Ishikawa (cell line): Measurements from ENCODE around the gene SH3RF3.

Experiments
- CEBPB ChIP-seq: IDR thresholded peaks from 2 replicates; pipeline ENCODE4 v1.6.1; 2012
- CREB1 ChIP-seq: IDR thresholded peaks from 2 replicates; pipeline ENCODE4 v1.6.1; 2012; ENCODE audit warnings: low read depth
- EGR1 ChIP-seq: IDR thresholded peaks from 2 replicates; pipeline ENCODE4 v1.6.1; 2012
- EP300 ChIP-seq: IDR thresholded peaks from 2 replicates; pipeline ENCODE4 v1.6.1; 2012; ENCODE audit warnings: borderline replicate concordance
- FOXM1 ChIP-seq: IDR thresholded peaks from 2 replicates; pipeline ENCODE4 v1.6.1; 2012; ENCODE audit warnings: low read depth, borderline replicate concordance
- MAX ChIP-seq: IDR thresholded peaks from 2 replicates; pipeline ENCODE4 v1.6.1; 2012
- NFIC ChIP-seq: IDR thresholded peaks from 2 replicates; pipeline ENCODE4 v1.6.1; 2012
- RAD21 ChIP-seq: IDR thresholded peaks from 2 replicates; pipeline ENCODE4 v1.6.1; 2012; ENCODE audit warnings: low read depth
- REST ChIP-seq: IDR thresholded peaks from 2 replicates; pipeline ENCODE4 v1.6.1; 2012; ENCODE audit warnings: low read depth, mild to moderate bottlenecking
- TAF1 ChIP-seq: IDR thresholded peaks from 2 replicates; pipeline ENCODE4 v1.6.1; 2012; ENCODE audit warnings: low read depth, mild to moderate bottlenecking
- TCF12 ChIP-seq: IDR thresholded peaks from 2 replicates; pipeline ENCODE4 v1.6.1; 2012; ENCODE audit warnings: low read depth
- TEAD4 ChIP-seq: IDR thresholded peaks from 2 replicates; pipeline ENCODE4 v1.6.1; 2012
- USF1 ChIP-seq: IDR thresholded peaks from 2 replicates; pipeline ENCODE4 v1.6.1; 2012
- YY1 ChIP-seq: IDR thresholded peaks from 2 replicates; pipeline ENCODE4 v1.6.1; 2012; ENCODE audit warnings: low read depth
- ZBTB7A ChIP-seq: IDR thresholded peaks from 2 replicates; pipeline ENCODE4 v1.6.1; 2012; ENCODE audit warnings: low read depth

SH3RF3 gene

GRCh38 chr2:109481196-109481555, 352.2 kb downstream of the SH3RF3 start:
- TF ChIP-seq REST = no peak
- no peak for TF ChIP-seq FOXM1
- no peak for TF ChIP-seq TEAD4
- TF ChIP-seq RAD21 = no peak
- TF ChIP-seq CEBPB = no peak
- no peak for TF ChIP-seq EGR1
- no peak for TF ChIP-seq MAX
- no peak for TF ChIP-seq YY1
- no peak for TF ChIP-seq TAF1
- no peak for TF ChIP-seq CREB1
- no peak for TF ChIP-seq TCF12
- no peak for TF ChIP-seq USF1
- no peak for TF ChIP-seq ZBTB7A
- TF ChIP-seq NFIC = no peak
- no peak for TF ChIP-seq EP300

- no peak for TF ChIP-seq FOXM1
- no peak for TF ChIP-seq ZBTB7A
- no peak for TF ChIP-seq EP300
Observed at GRCh38 chr2:109481599-109481998, 352.6 kb downstream of the SH3RF3 start.

GRCh38 chr2:109482361-109482861, 353.4 kb downstream of the SH3RF3 start:
- TF ChIP-seq USF1 = no peak
- no peak for TF ChIP-seq CREB1
- no peak for TF ChIP-seq TCF12
- TF ChIP-seq TEAD4 = no peak
- TF ChIP-seq NFIC = no peak

- no peak for TF ChIP-seq YY1
- no peak for TF ChIP-seq MAX
- TF ChIP-seq CREB1 = no peak
- no peak for TF ChIP-seq TAF1
- TF ChIP-seq CEBPB = no peak
- TF ChIP-seq TCF12 = no peak
- no peak for TF ChIP-seq USF1
- TF ChIP-seq NFIC = no peak
- TF ChIP-seq TEAD4 = no peak
- TF ChIP-seq ZBTB7A = no peak
- TF ChIP-seq REST = no peak
- no peak for TF ChIP-seq EP300
- TF ChIP-seq FOXM1 = no peak
- no peak for TF ChIP-seq EGR1
- no peak for TF ChIP-seq RAD21
Observed at GRCh38 chr2:109486711-109487535, 357.9 kb downstream of the SH3RF3 start.

GRCh38 chr2:109487536-109487869, 358.5 kb downstream of the SH3RF3 start:
- TF ChIP-seq USF1 = no peak
- TF ChIP-seq TCF12 = no peak
- TF ChIP-seq NFIC = no peak
- no peak for TF ChIP-seq REST
- no peak for TF ChIP-seq EP300
- TF ChIP-seq TAF1 = no peak
- TF ChIP-seq CEBPB = no peak
- no peak for TF ChIP-seq RAD21
- TF ChIP-seq EGR1 = no peak
- TF ChIP-seq YY1 = no peak
